HCT116 (cell line): ENCODE measurements around the gene FITM2. TPM values are rescaled to one million over a fixed set of nuclear protein-coding genes. Genes with fewer than 3 reads are reported as not detected.

Experiments used
- ATAC-seq: fragments of 200-7000 bp; cut with Tn5 transposase; 2 replicates; pipeline ENCODE4 v1.9.1; 2020; ENCODE audit warnings: mild to moderate bottlenecking, moderate library complexity
- BruUV-seq: library from RNA; stranded (reverse); fragments of 400-500 nt; replicated peaks from 2 replicates; lab custom pipeline; 2021; lab: Mats Ljungman, UMichigan
- CTCF ChIA-PET: fragments of 300-600 bp; sonication (Branson Sonifier 250); formaldehyde crosslinking; loops from one replicate; lab custom pipeline; 2021; ENCODE audit warnings: antibody characterized with exemption; lab: Charles Lee
- POLR2A ChIA-PET: fragments of 300-600, 350-600 bp; sonication (Branson Sonifier 250); formaldehyde crosslinking; loops from one replicate; lab custom pipeline; 2021; ENCODE audit warnings: antibody characterized with exemption; lab: Charles Lee
- RAD21 ChIA-PET, 2 experiments: fragments of 300-600 bp; sonication (Branson Sonifier 250); formaldehyde crosslinking; loops; one replicate each; lab custom pipeline; 2023; ENCODE audit warnings: low total read pairs in 2 of 2; ENCODE audit not compliant: uncharacterized antibody in 2 of 2, unreplicated experiment in 2 of 2, low non-redundant PET in 1 of 2; lab: Charles Lee
- DNase-seq: peaks from one replicate; pipeline ENCODE4 v3.0.0-alpha.2; 2010; ENCODE audit warnings: low read depth, low spot score
- H2AFZ ChIP-seq: fragments of 200-600 bp; shearing (Covaris generic), sonication (generic); 2 replicates; pipeline ENCODE4 v1.6.1; 2017; ENCODE audit warnings: low read depth, mixed run types, mixed read lengths, antibody characterized with exemption, low read length; ENCODE audit not compliant: poor library complexity, severe bottlenecking
- H3K27ac ChIP-seq: 2 replicates; pipeline ENCODE4 v1.5.1; 2012; ENCODE audit warnings: low read depth, low read length
- H3K27me3 ChIP-seq: fragments of 200-600 bp; sonication (generic); 2 replicates; pipeline ENCODE4 v1.6.1; 2016; ENCODE audit warnings: mixed run types, low read length, mixed read lengths; ENCODE audit not compliant: insufficient read depth
- H3K36me3 ChIP-seq, 2 experiments: fragments of 200-500 bp in 1 of 2; fragments of 200-600 bp in 1 of 2; sonication (Bioruptor generic) in 1 of 2; sonication (generic) in 1 of 2; 2 replicates each; pipeline versions ENCODE4 v1.5.1 to v1.6.1; 2014 to 2016; ENCODE audit warnings: low read length in 2 of 2, inconsistent platforms in 1 of 2, mixed read lengths in 1 of 2, mixed run types in 1 of 2; ENCODE audit not compliant: insufficient read depth in 2 of 2, control insufficient read depth in 1 of 2
- H3K4me1 ChIP-seq, 2 experiments: fragments of 200-600 bp in 1 of 2; sonication (generic) in 1 of 2; 2 replicates each; pipeline versions ENCODE4 v1.5.1 to v1.6.1; 2012 to 2017; ENCODE audit warnings: low read length in 2 of 2, inconsistent platforms in 1 of 2, mild to moderate bottlenecking in 1 of 2, mixed read lengths in 1 of 2, mixed run types in 1 of 2, moderate library complexity in 1 of 2; ENCODE audit not compliant: insufficient read depth in 2 of 2, control insufficient read depth in 1 of 2
- H3K4me2 ChIP-seq: fragments of 200-600 bp; sonication (generic); 2 replicates; pipeline ENCODE4 v1.6.1; 2017; ENCODE audit warnings: mixed run types, low read length, mixed read lengths
- H3K4me3 ChIP-seq, 2 experiments: fragments of 200-600 bp in 1 of 2; sonication (generic) in 1 of 2; replicated peaks in 1 of 2; 2 replicates each; pipeline ENCODE4 v1.5.1; 2011 to 2016; ENCODE audit warnings: low read length in 2 of 2, control low read depth in 1 of 2, low read depth in 1 of 2, mild to moderate bottlenecking in 1 of 2, mixed read lengths in 1 of 2, mixed run types in 1 of 2
- H3K79me2 ChIP-seq: fragments of 200-600 bp; sonication (generic); 2 replicates; pipeline ENCODE4 v1.6.1; 2017; ENCODE audit warnings: mild to moderate bottlenecking, mixed run types, low read length, moderate library complexity, mixed read lengths; ENCODE audit not compliant: insufficient read depth
- H3K9ac ChIP-seq: fragments of 200-600 bp; sonication (generic); 2 replicates; pipeline ENCODE4 v1.6.1; 2016; ENCODE audit warnings: low read length, mixed read lengths
- H3K9me2 ChIP-seq: fragments of 200-600 bp; sonication (generic), shearing (Covaris generic); 2 replicates; pipeline ENCODE4 v1.6.1; 2017; ENCODE audit warnings: mixed run types, mild to moderate bottlenecking, moderate library complexity; ENCODE audit not compliant: insufficient read depth
- H3K9me3 ChIP-seq, 2 experiments: fragments of 200-500 bp in 1 of 2; fragments of 200-600 bp in 1 of 2; sonication (Bioruptor generic) in 1 of 2; sonication (generic) in 1 of 2; 2 replicates each; pipeline ENCODE4 v1.6.1; 2014 to 2017; ENCODE audit warnings: low read length in 2 of 2, mixed read lengths in 2 of 2, inconsistent platforms in 1 of 2, low read depth in 1 of 2, mild to moderate bottlenecking in 1 of 2, mixed run types in 1 of 2, moderate library complexity in 1 of 2; ENCODE audit not compliant: control insufficient read depth in 1 of 2, insufficient read depth in 1 of 2
- H4K20me1 ChIP-seq: fragments of 200-600 bp; sonication (generic), shearing (Covaris generic); 2 replicates; pipeline ENCODE4 v1.6.1; 2017; ENCODE audit warnings: mixed run types, mild to moderate bottlenecking, moderate library complexity; ENCODE audit not compliant: insufficient read depth
- ATF3 ChIP-seq: IDR thresholded peaks from 2 replicates; pipeline ENCODE4 v1.6.1; 2012
- ELF1 ChIP-seq: IDR thresholded peaks from 2 replicates; pipeline ENCODE4 v1.6.1; 2012; ENCODE audit warnings: low read depth, borderline replicate concordance
- EZH2phosphoT487 ChIP-seq: fragments of 200-600 bp; IDR thresholded peaks from 2 replicates; pipeline ENCODE4 v1.6.1; 2018; ENCODE audit warnings: antibody characterized with exemption, borderline replicate concordance
- FOSL1 ChIP-seq: IDR thresholded peaks from 2 replicates; pipeline ENCODE4 v1.6.1; 2012; ENCODE audit warnings: low read depth
- JUND ChIP-seq: IDR thresholded peaks from 2 replicates; pipeline ENCODE4 v1.6.1; 2012
- MAX ChIP-seq: IDR thresholded peaks from 2 replicates; pipeline ENCODE4 v1.6.1; 2012
- RAD21 ChIP-seq: IDR thresholded peaks from 2 replicates; pipeline ENCODE4 v1.6.1; 2012; ENCODE audit warnings: low read depth, mild to moderate bottlenecking
- REST ChIP-seq: IDR thresholded peaks from 2 replicates; pipeline ENCODE4 v1.6.1; 2012; ENCODE audit warnings: low read depth
- TCF7L2 ChIP-seq: IDR thresholded peaks from 2 replicates; pipeline ENCODE4 v1.7.0; 2011; ENCODE audit warnings: borderline replicate concordance, inconsistent platforms; ENCODE audit not compliant: insufficient read depth, insufficient read length; ENCODE audit errors: extremely low read depth
- YY1 ChIP-seq: IDR thresholded peaks from 2 replicates; pipeline ENCODE4 v1.6.1; 2011; ENCODE audit warnings: low read length, low read depth, moderate library complexity, mild to moderate bottlenecking; ENCODE audit not compliant: insufficient replicate concordance; ENCODE audit errors: extremely low read depth
- intact Hi-C: fragments of 100-400 bp; cut with micrococcal nuclease; formaldehyde crosslinking; loops from 2 replicates; pipeline ENCODE4 v1.10.0; 2022
- total RNA-seq: library from RNA; stranded (reverse); gene quantifications from one replicate; pipeline ENCODE4 v1.2.1, GENCODE V29; 2021; ENCODE audit not compliant: unreplicated experiment

The FITM2 gene
- total RNA-seq, 1 experiment from 2014 or later: 5.2 TPM

GRCh38 chr20:44342248-44342647 is 31.2 kb upstream of the FITM2 start:
- ATAC-seq: no peak
- Histone ChIP-seq H3K4me2 (no peak overlapping the region), H3K36me3 (no peaks in the 10 kb centered on the region), H3K9me3 (no peaks in the 10 kb centered on the region), H3K27me3 (no peaks in the 10 kb centered on the region), H3K79me2 (no peaks in the 10 kb centered on the region), H2AFZ (no peak overlapping the region), H4K20me1 (no peaks in the 10 kb centered on the region), H3K4me3 (no peak overlapping the region), H3K4me1 (no peaks in the 10 kb centered on the region), H3K9ac (no peak overlapping the region), H3K9me2 (no peaks in the 10 kb centered on the region), H3K27ac (no peak overlapping the region)
- BruUV-seq: no TSS peak
- CTCF ChIA-PET: no interaction called here
- POLR2A ChIA-PET: no interaction called here
- TF ChIP-seq TCF7L2: no peak
- TF ChIP-seq RAD21: no peak
- no peak for TF ChIP-seq FOSL1
- TF ChIP-seq ELF1: no peak
- TF ChIP-seq JUND: no peak
- TF ChIP-seq ATF3: no peak
- no peak for TF ChIP-seq EZH2phosphoT487
- no peak for TF ChIP-seq REST
- no peak for TF ChIP-seq MAX
- no peak for TF ChIP-seq YY1
- no peak for DNase-seq
- RAD21 ChIA-PET: no interaction called here
- intact Hi-C loops: no loop called here
